ENCODE measurements around the gene PRPS2.

The PRPS2 gene

DNA sequence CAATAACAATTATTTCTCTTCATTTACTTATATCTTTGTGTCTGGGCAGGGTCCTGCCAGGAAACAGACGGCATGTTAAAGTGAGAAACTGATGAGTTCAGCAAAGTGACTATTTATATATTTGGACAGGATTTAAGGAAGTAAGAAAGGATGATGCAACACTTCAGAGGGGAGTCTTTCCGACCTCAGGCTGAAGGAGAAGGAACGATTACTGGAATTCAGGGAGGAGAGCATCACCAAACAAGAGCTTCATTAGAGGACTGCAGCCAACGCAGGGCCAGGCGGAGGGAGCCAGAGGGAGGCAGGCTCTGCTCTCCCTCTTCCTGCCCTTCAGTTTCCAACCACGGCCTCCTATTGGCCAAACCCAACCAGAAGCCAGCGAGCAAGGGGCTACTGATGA, 74.1 kb downstream of the PRPS2 start:
- H3K79me2 ChIP-seq (ENCODE audit: control insufficient read depth, insufficient read depth, low read length, unreplicated experiment), result no peaks in the 10 kb centered on the region
- H3K27ac ChIP-seq (ENCODE audit: low read depth, low read length), result no peak overlapping the region
- 0 out of 2 replicates have a peak, but pooled peaks cover 4% of the 10 kb centered on the region for H3K27me3 ChIP-seq (ENCODE audit: insufficient read depth, low read length)
- H3K4me3 ChIP-seq (ENCODE audit: low read depth, low read length), result no peak overlapping the region
- H3K4me1 ChIP-seq (ENCODE audit: control insufficient read depth, insufficient read depth, low read length, unreplicated experiment), result no peaks in the 10 kb centered on the region
- H2AFZ ChIP-seq (ENCODE audit: low read length, unreplicated experiment), result no peak overlapping the region
- no peaks in the 10 kb centered on the region for H3K36me3 ChIP-seq (ENCODE audit: insufficient read depth, low read length)

DNA sequence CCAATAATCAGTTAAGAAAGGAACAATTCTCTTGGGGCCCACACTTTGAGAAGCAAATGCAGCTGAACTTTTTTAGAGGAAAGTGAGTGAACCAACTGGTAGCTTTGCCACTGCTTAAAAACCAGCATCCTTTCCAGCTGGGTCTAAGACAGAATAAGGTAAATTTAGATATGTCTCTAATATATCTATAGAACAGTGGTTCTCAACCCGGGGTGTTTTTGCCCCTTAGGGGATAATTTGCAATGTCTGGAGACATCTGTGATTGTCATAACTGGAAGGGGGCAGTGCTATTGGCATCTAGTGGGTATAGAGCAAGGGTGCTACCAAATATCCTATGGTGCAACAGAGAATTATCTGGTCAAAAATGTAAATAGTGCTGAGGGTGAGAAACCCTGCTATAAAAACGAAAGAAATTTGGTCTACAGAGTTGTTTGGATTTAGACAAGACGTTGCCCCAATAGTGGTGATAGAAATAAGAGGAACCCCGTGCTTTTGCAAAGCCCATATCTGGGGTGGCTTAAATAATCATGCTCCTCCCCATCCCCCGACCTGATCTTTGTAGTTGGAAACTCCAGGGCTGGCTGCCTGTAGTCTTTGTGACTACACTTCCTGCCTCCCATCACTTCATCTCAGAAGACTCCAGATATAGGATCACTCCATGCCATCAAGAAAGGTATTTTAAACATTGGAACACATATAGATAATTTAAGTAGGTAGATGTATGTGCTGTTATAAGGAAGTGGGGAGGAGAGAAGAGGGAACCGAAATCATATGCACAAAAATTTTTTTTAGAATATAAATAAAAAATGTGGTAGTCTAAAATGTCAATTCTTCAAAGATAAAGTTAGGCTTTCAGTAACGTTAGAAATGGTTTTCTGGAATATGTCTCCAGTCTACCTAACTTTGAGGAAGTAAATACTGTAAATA, 75.5 kb downstream of the PRPS2 start, which contains the start of gene TLR7:
Gene TLR7 (plus strand): TSS at position 622 of the 927 bp plus-strand sequence. CDS start 507 bp downstream, outside the sequence.
- no peaks in the 10 kb centered on the region for H3K4me1 ChIP-seq (ENCODE audit: control insufficient read depth, insufficient read depth, low read length, unreplicated experiment)
- no peak within 1 kb of the TSS for H3K4me3 ChIP-seq (ENCODE audit: low read depth, low read length)
- H3K79me2 ChIP-seq (ENCODE audit: control insufficient read depth, insufficient read depth, low read length, unreplicated experiment), result no peaks in the 10 kb centered on the region
- H3K36me3 ChIP-seq (ENCODE audit: insufficient read depth, low read length), result no peaks in the 10 kb centered on the region
- H3K27me3 ChIP-seq (ENCODE audit: insufficient read depth, low read length), result 0 out of 2 replicates have a peak, but pooled peaks cover 4% of the 10 kb centered on the region
- H2AFZ ChIP-seq (ENCODE audit: low read length, unreplicated experiment), result no peak within 1 kb of the TSS
- no peak within 1 kb of the TSS for H3K27ac ChIP-seq (ENCODE audit: low read depth, low read length)

DNA sequence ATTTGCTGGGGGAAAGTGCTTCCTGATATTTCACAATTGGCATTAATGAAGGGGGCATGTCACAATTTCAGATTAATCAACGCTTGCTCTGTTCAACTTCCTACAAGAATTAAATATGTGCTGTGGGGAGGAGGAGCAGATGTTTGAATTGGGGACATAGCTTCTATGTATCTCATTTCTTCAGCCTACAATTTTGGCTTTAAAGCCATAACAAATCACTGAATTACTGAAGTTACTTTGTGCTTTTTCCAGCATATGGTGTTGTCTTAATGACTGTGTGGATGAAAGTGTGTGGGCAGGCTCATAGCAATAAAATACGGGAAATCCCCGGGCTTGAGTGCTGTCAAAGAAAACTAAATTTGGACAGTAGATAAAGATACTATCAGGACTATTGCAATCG, 76.5 kb downstream of the PRPS2 start:
- Histone ChIP-seq H3K27ac (ENCODE audit: low read depth, low read length) (no peak overlapping the region), H3K27me3 (ENCODE audit: insufficient read depth, low read length) (0 out of 2 replicates have a peak, but pooled peaks cover 4% of the 10 kb centered on the region), H3K36me3 (ENCODE audit: insufficient read depth, low read length) (no peaks in the 10 kb centered on the region), H3K4me1 (ENCODE audit: control insufficient read depth, insufficient read depth, low read length, unreplicated experiment) (no peaks in the 10 kb centered on the region), H3K4me3 (ENCODE audit: low read depth, low read length) (no peak overlapping the region), H3K79me2 (ENCODE audit: control insufficient read depth, insufficient read depth, low read length, unreplicated experiment) (no peaks in the 10 kb centered on the region), H2AFZ (ENCODE audit: low read length, unreplicated experiment) (no peak overlapping the region)

DNA sequence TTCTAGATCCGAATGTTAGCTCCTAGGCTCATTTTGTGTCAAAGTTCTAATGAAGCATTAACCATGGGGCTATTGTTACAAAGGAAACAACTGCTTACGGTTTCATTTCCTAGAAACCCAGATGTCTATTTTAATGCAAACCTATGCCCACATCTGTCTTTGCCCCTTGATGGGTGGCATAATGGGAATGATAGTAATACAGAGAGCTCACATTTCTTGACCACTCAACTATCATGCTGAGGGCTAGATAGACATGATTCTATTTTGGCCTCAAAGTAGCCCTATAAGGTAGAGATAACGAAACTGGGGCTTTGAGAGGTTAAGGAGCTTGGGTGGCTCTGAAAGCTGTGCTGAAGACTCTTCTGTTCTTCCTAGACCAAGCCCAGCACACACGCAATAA, 77.5 kb downstream of the PRPS2 start:
- H3K79me2 ChIP-seq (ENCODE audit: control insufficient read depth, insufficient read depth, low read length, unreplicated experiment), result no peaks in the 10 kb centered on the region

DNA sequence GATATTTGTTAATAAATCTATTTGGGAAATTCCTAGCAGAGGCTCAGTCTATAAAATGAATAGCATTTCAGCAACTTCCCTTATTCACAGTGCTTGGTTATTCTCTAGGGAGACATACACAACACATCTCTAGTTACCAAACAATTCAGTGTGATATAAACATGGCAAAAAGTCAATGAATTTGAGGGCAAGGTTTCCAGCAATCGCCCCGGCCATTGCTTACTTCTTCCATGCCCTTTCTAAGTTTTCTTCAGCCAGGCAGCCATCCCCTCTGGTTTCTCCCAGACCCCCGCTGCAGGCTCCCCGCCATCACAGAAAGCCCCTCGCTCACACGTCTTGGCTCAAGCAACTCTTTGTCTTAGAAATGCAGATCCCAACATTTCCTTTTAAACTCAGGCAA, 80.0 kb downstream of the PRPS2 start:
- Histone ChIP-seq H3K27me3 (ENCODE audit: insufficient read depth, low read length) (0 out of 2 replicates have a peak, but pooled peaks cover 4% of the 10 kb centered on the region), H3K79me2 (ENCODE audit: control insufficient read depth, insufficient read depth, low read length, unreplicated experiment) (no peaks in the 10 kb centered on the region), H3K27ac (ENCODE audit: low read depth, low read length) (no peak overlapping the region), H3K36me3 (ENCODE audit: insufficient read depth, low read length) (no peaks in the 10 kb centered on the region), H2AFZ (ENCODE audit: low read length, unreplicated experiment) (no peak overlapping the region), H3K4me1 (ENCODE audit: control insufficient read depth, insufficient read depth, low read length, unreplicated experiment) (no peaks in the 10 kb centered on the region), H3K4me3 (ENCODE audit: low read depth, low read length) (no peak overlapping the region)

More for the DNA sequence above, 77.5 kb downstream of the PRPS2 start:
- Histone ChIP-seq H3K36me3 (ENCODE audit: insufficient read depth, low read length) (no peaks in the 10 kb centered on the region), H2AFZ (ENCODE audit: low read length, unreplicated experiment) (no peak overlapping the region), H3K4me1 (ENCODE audit: control insufficient read depth, insufficient read depth, low read length, unreplicated experiment) (no peaks in the 10 kb centered on the region), H3K27me3 (ENCODE audit: insufficient read depth, low read length) (0 out of 2 replicates have a peak, but pooled peaks cover 4% of the 10 kb centered on the region), H3K27ac (ENCODE audit: low read depth, low read length) (no peak overlapping the region), H3K4me3 (ENCODE audit: low read depth, low read length) (no peak overlapping the region)

DNA sequence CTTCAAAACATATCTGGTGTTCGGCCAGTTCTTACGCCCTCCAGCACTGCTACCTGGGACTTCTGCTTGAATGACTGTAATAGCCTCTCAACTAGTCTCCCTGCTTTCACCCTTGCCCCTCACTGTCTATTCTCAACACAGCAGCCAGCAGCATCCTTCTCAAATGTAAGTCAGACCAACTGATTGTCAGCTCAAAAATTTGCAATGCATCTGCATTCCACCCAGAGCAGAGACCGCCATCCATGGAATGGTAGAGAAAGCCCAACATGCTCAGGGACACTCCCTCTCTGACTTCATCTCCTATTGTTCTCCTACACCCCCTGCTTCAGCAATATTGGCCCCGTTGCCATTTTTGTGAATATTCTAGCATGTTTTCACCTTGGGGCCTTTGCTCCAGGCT, 81.5 kb downstream of the PRPS2 start:
- H3K79me2 ChIP-seq (ENCODE audit: control insufficient read depth, insufficient read depth, low read length, unreplicated experiment), result no peaks in the 10 kb centered on the region
- H2AFZ ChIP-seq (ENCODE audit: low read length, unreplicated experiment), result no peak overlapping the region
- H3K4me3 ChIP-seq (ENCODE audit: low read depth, low read length), result no peak overlapping the region
- no peaks in the 10 kb centered on the region for H3K27me3 ChIP-seq (ENCODE audit: insufficient read depth, low read length)
- no peaks in the 10 kb centered on the region for H3K36me3 ChIP-seq (ENCODE audit: insufficient read depth, low read length)
- H3K27ac ChIP-seq (ENCODE audit: low read depth, low read length), result no peak overlapping the region
- no peaks in the 10 kb centered on the region for H3K4me1 ChIP-seq (ENCODE audit: control insufficient read depth, insufficient read depth, low read length, unreplicated experiment)
